ENCODE data around the gene PBX2. TPM values are rescaled to one million over a fixed set of nuclear protein-coding genes. Genes with fewer than 3 reads are reported as not detected.
A peak's percentile ranks its signal among the peaks of the same experiment; 100 is the strongest.
"Not testable (repeated sequence)": the region's sequence is repeated elsewhere in the genome, so short reads cannot be mapped to it uniquely, and the experiment has no call there.

The PBX2 gene
- total and polyA plus RNA-seq, 4 donors, result 1.5 to 52.5 (median 18.7) TPM

DNA sequence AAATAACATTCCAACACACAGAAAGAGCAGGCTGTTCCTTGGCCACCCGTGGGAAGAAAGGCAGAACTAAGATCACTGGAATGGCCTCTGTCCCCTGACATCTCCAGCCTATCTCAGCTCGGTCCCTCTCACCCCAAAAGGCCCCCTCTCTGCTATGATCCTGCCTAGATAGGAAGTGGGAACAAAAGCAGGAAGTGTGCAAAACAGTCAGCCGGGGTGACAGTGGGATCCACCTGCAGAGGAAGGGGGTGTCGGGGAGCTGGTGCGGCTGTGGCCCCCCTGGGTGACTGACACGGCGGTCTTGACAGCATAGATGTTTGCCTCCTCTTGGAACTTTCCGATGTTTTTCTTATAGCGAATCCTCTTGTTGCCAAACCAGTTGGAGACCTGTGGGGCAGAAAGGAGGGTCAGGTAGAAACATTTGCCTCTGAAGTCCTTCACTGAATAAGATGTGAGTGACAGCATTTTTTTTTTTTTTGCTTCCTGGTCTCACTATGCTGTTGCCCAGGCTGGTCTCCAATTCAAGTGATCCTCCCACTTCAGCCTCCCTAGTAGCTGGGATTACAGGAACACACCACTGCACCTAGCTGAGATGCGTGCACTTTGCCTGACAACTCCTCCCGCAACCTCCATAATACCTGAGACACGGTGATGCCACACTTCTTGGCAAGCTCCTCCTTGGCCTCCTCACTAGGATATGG, 2.8 kb downstream of the PBX2 start:
- DNase-seq (ENCODE audit: low spot score), result no peak
- Histone ChIP-seq H3K27ac (ENCODE audit: low read depth in 1 of 2, low read length in 2 of 2) (peak overlapping the region in 1 of 2 donors; percentile 46), H3K36me3 (ENCODE audit: control insufficient read depth in 4 of 4, insufficient read depth in 3 of 4, low read depth in 1 of 4, low read length in 3 of 4) (peaks cover 0 to 26% (median 14%) of the 10 kb centered on the region in 4 donors)

DNA sequence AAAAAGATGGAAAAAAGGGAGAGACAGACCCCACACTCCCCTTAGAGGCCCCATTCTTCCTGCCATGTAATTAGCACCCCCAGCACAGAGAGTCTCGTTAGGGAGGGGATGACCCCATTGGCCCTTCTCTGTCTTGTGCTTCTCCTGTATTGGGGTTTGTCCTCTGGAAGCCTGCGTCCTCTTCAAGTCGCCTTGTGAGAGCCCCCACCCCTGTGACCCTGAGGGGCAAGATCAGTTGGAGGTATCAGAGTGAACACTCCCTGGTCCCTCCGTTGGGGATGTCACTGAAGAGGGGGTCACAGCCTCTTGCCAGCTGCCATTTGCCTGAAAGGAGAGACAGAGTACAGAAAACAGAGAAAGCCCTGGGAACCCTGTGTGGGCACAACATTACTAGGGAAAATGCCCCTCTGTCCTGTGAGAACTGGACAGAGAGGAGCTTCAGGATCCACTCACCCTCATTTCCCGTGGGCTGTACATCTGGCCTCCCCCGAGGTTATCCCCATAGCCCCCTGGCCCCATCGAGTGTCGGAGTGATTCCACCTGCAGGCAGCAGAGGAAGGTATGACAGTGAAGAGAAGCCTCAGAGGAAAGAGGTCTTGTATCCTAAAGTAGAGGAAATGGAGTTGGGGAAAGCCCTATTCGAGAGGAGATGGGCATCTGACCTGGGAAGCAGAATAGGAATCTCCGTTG, 3.7 kb downstream of the PBX2 start:
- not testable (repeated sequence) for H3K27me3 ChIP-seq (ENCODE audit: control insufficient read depth in 4 of 4, insufficient read depth in 4 of 4, low read length in 3 of 4); H3K4me3 ChIP-seq (ENCODE audit: low read depth in 1 of 3, low read length in 3 of 3); H3K9ac ChIP-seq (ENCODE audit: low read depth in 1 of 2, low read length in 2 of 2); H3K9me3 ChIP-seq (ENCODE audit: control insufficient read depth in 4 of 4, low read length in 3 of 4); DNase-seq (ENCODE audit: low spot score)
- 82% methylated on average over 10 of the region's 10 CpGs for WGBS
- Histone ChIP-seq H3K27ac (ENCODE audit: low read depth in 1 of 2, low read length in 2 of 2) (peak overlapping the region; percentile 31 to 46), H3K4me1 (ENCODE audit: control insufficient read depth in 4 of 4, insufficient read depth in 4 of 4, low read length in 3 of 4) (peaks cover 6 to 27% (median 15%) of the 10 kb centered on the region in 4 donors), H3K36me3 (ENCODE audit: control insufficient read depth in 4 of 4, insufficient read depth in 3 of 4, low read depth in 1 of 4, low read length in 3 of 4) (peaks cover 0 to 29% (median 15%) of the 10 kb centered on the region in 4 donors)

More for the DNA sequence above, 2.8 kb downstream of the PBX2 start:
- Histone ChIP-seq H3K9ac (ENCODE audit: low read depth in 1 of 2, low read length in 2 of 2) (no peak overlapping the region), H3K9me3 (ENCODE audit: control insufficient read depth in 4 of 4, low read length in 3 of 4) (no peaks in the 10 kb centered on the region), H3K27me3 (ENCODE audit: control insufficient read depth in 4 of 4, insufficient read depth in 4 of 4, low read length in 3 of 4) (no peaks in the 10 kb centered on the region), H3K4me1 (ENCODE audit: control insufficient read depth in 4 of 4, insufficient read depth in 4 of 4, low read length in 3 of 4) (peaks cover 7 to 27% (median 16%) of the 10 kb centered on the region in 4 donors), H3K4me3 (ENCODE audit: low read depth in 1 of 3, low read length in 3 of 3) (no peak overlapping the region)
- WGBS, result 79% methylated on average over 12 of the region's 12 CpGs
- TF ChIP-seq FOXA2 (IDR thresholded peaks at IDR 0.05) (no peak), FOXA1 (IDR thresholded peaks at IDR 0.05) (no peak), YY1 (IDR thresholded peaks at IDR 0.05) (no peak), GABPA (IDR thresholded peaks at IDR 0.05 in 1 of 2, conservative IDR thresholded peaks at IDR 0.05 in 1 of 2) (no peak), HNF4A (conservative IDR thresholded peaks at IDR 0.05) (no peak), JUND (IDR thresholded peaks at IDR 0.05) (no peak), ZBTB33 (IDR thresholded peaks at IDR 0.05) (no peak), RXRA (IDR thresholded peaks at IDR 0.05) (no peak), RAD21 (IDR thresholded peaks at IDR 0.05) (no peak), SP1 (IDR thresholded peaks at IDR 0.05) (no peak)
- TF ChIP-seq, protein P1, sequence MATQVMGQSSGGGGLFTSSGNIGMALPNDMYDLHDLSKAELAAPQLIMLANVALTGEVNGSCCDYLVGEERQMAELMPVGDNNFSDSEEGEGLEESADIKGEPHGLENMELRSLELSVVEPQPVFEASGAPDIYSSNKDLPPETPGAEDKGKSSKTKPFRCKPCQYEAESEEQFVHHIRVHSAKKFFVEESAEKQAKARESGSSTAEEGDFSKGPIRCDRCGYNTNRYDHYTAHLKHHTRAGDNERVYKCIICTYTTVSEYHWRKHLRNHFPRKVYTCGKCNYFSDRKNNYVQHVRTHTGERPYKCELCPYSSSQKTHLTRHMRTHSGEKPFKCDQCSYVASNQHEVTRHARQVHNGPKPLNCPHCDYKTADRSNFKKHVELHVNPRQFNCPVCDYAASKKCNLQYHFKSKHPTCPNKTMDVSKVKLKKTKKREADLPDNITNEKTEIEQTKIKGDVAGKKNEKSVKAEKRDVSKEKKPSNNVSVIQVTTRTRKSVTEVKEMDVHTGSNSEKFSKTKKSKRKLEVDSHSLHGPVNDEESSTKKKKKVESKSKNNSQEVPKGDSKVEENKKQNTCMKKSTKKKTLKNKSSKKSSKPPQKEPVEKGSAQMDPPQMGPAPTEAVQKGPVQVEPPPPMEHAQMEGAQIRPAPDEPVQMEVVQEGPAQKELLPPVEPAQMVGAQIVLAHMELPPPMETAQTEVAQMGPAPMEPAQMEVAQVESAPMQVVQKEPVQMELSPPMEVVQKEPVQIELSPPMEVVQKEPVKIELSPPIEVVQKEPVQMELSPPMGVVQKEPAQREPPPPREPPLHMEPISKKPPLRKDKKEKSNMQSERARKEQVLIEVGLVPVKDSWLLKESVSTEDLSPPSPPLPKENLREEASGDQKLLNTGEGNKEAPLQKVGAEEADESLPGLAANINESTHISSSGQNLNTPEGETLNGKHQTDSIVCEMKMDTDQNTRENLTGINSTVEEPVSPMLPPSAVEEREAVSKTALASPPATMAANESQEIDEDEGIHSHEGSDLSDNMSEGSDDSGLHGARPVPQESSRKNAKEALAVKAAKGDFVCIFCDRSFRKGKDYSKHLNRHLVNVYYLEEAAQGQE (IDR thresholded peaks at IDR 0.05), result no peak
- TF ChIP-seq, protein P2, sequence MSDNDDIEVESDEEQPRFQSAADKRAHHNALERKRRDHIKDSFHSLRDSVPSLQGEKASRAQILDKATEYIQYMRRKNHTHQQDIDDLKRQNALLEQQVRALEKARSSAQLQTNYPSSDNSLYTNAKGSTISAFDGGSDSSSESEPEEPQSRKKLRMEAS (IDR thresholded peaks at IDR 0.05), result no peak
